ENCODE measurements around the gene CSGALNACT2.
"Not testable (repeated sequence)": the region's sequence is repeated elsewhere in the genome, so short reads cannot be mapped to it uniquely, and the experiment has no call there.

CSGALNACT2 gene

DNA sequence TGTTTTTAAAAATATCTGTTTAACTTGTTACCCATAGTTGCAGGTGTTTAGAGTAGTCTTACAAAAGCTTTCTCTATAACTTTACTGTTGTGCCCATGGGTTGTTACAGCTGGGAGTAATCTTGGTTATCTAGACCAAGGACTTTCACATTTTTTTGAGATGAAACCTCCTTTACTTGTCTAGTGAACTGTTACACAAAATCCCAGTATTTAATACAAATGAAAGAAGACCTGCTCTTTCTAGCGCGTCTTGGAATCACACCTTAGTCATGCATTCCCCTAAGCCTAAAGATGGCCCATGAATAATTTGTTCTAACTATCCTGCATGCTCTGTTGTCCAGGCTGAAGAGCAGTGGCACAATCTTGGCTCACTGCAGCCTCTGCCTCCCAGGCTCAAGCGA is 38.0 kb downstream of the CSGALNACT2 start:
- no peak for DNase-seq (ENCODE audit: low read depth in 4 of 4, low spot score in 1 of 4)

DNA sequence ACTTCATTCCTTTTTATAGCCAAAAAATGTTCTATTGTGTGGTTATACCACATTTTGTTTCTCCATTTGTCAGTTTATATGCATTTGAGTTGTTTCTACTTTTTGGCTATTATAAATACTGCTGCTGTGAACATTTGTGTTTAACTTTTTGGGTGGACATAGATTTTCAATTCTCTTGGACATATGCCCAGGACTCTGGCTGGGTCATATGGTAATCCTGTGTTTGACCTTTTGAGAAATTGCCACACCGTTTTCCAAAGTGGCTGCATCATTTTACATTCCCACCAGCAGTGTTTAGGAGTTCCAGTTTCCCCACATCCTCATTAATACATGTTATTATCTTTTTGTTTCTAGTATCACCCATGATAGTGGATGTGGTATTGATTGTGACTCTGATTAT is 39.4 kb downstream of the CSGALNACT2 start:
- DNase-seq (ENCODE audit: low read depth in 4 of 4, low spot score in 1 of 4), result no peak

DNA sequence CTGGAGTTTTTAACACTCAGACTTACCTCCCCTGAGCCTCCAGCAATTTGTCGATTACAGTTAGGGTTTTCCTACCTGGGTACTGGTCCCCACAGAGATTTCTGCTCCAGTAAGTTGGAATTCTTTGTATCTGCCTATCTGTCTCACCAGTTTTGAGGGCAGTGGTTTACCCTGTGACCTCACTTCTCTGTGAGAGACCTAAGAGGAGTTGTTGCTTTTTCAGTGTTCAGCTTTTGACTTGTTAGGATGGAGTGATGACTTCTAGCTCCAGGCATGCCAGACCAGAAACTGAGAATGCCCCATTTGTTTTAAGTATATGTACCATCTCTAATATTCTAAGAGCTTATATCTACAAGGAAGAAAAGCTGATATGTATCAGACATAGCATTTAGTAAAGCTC is 42.9 kb downstream of the CSGALNACT2 start:
- DNase-seq (ENCODE audit: low read depth in 4 of 4, low spot score in 1 of 4), result no peak

DNA sequence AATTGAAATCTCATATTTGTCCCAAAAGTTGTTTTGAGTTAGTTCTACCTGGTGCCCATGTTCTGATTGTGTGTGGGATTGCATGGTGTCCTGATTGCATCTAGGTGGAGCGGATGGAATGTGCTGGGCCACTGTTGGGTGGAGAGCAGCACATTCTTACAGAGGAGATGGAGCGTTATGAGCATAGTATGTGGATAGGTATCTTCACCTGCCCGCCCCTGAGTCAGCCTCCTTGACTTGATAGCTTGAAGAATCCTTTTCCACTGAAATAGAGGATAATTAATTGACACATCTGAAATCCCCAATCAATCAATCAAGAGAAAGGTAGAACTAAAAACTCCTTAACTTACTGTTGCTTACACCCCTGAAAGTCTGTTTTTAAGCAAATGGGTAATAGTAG is 45.5 kb downstream of the CSGALNACT2 start:
- DNase-seq (ENCODE audit: low read depth in 4 of 4, low spot score in 1 of 4), result not testable (repeated sequence)

DNA sequence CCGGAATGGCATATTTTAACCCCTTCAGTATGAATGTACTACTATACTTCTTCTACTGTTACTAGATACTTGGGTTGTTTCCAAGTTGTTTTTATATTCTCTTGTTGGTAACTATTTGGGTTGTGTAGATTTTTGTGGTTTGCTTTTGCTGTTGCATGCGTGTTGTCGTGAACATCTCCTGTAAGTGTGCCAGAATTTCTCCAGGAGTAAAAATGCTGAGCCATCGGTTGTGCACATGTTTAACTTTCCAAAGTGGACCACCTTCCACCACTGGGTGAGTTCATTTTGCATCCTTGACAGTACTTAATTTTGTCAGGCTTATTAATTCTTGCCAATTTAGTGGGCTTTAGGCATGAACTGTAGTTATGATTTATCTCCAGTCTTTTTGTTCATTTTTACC is 47.9 kb downstream of the CSGALNACT2 start:
- no peak for DNase-seq (ENCODE audit: low read depth in 4 of 4, low spot score in 1 of 4)

DNA sequence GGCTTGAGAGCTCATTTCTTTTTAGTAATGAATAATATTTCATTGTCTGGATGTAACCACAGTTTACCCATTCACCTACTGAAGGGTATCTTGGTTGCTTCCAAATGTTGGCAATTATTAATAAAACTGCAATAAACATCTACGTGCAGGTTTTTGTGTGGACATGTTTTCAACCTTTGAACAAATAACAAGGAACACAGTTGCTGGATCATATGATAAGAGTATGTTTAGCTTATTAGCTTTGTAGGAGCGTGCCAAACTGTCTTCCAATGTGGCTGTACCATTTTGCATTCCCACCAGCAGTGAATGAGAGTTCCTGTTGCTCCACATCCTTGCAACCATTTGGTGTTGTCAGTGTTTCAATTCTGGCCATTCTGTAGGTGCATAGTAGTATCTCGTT is 49.0 kb downstream of the CSGALNACT2 start:
- DNase-seq (ENCODE audit: low read depth in 4 of 4, low spot score in 1 of 4), result no peak

DNA sequence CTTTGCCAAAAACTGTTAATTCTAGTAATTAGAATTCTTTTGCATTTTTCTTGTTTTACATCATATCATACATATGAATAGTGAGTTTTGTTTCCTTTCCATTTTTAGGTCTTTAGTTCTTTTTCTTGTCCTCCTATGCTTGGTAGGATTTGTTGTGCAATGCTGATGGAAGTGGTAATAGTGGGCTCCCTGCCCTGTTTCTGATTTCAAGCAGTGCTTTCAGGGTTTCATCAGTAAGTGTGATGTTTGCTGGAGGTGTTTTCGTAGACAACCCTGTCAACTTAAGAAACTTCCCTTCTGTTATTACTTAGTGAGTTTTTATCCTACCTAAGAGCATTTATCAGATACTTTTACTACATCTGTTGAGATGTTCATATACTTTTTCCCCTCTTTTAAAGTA is 50.5 kb downstream of the CSGALNACT2 start:
- DNase-seq (ENCODE audit: low read depth in 4 of 4, low spot score in 1 of 4), result no peak

DNA sequence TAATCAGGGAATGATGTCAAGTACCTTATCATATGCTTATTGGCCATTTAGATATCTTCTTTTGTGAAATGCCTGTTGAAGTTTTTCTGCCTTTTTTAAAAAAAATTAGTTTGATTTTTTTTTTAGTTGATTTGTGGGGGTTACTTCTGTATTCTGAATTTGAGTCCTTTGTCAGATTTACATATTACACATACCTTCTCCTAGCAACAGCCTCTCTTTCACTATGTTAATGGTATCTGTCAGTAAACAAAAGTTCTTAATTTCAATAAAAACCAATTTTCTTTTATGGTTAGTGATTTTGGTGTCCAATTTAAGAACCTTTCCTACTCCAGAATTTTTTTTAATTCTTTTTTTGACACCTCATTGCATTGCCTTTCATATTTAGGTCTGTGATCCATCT is 52.0 kb downstream of the CSGALNACT2 start:
- DNase-seq (ENCODE audit: low read depth in 4 of 4, low spot score in 1 of 4), result no peak

DNA sequence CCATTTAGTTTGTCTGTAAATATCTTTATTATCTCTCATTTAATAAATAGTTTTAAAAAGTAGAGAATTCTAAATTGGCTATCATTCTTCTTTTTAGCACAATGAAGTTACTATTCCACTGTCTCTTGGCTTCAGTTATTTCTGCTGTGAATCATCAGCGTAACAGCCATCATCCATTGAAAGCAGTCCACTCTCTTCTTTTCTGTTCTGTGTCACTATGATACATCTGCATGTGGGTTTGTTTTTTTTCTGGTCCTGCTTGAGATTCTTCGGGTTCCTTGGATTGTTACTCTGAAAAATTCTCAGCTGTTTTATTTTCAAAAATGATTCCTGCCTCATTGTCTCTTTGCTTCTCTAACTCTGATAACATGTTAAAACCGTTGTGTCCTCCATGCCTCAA is 52.5 kb downstream of the CSGALNACT2 start:
- no peak for DNase-seq (ENCODE audit: low read depth in 4 of 4, low spot score in 1 of 4)

DNA sequence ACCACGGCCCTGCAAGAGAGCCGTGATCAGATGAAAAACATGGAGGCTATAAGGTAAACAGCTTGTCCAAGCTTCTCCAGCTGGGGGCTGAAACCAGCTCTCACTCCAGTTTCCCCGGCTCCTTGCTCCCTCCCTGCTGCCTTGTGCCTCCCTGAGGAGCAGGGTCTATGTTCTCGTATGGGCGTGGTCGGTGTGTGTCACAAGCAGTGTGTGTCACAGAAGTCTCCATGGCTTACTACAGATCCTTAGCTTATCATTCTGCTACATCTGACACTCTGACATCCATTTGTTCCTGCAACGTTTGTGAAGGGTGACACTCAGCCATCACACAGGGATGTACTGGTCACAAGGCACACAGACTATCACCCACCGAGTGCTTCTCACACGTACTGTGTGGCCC is 54.6 kb downstream of the CSGALNACT2 start:
- no peak for DNase-seq (ENCODE audit: low read depth in 4 of 4, low spot score in 1 of 4)

DNA sequence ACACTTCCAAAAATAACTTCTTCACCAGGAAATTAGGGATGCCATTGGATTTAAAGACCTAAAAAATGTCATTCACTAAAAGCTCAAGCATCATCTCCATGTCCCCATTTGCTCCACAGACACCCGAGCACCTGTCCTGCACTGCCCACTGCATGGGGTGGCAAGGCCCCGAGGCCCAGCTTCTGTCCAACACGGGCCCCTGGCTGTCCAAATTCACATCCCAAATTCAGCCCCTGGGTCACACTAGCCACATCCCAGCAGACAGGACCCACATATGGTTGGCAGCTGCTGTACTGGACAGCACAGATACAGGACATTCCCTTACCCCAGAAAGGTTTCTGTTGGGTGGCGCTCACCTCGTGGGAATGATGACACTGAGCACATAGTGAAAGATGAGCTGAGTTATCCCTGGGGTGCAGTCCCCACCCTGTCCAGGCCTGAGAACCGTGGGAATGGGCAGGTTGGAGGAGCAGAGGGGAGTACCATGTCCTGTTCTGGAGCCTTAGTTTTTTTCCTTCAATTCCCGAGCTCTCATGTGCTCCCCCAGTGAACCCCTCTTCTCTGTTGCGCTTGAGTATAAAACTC is 55.3 kb downstream of the CSGALNACT2 start:
- no peak for DNase-seq (ENCODE audit: low read depth in 4 of 4, low spot score in 1 of 4)

DNA sequence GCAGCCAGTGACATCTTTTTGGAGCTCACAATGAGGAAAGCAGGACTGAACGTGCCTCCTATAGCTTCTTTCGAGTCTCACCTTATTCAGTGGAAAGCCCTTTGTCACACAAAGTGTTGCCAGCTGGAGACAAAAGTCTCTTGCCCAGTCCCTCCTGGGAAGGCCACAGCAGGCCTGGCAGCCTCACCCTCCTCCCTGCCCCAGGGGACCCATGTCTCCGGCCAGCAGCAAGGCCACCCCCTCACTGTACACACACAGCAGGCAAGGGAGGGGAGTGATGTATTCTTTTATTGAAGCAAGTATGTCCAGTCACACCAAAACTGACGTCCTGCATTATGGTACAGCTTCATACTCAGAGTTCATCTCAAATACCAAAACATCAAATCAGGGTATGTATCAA is 56.0 kb downstream of the CSGALNACT2 start:
- DNase-seq (ENCODE audit: low read depth in 4 of 4, low spot score in 1 of 4), result no peak

DNA sequence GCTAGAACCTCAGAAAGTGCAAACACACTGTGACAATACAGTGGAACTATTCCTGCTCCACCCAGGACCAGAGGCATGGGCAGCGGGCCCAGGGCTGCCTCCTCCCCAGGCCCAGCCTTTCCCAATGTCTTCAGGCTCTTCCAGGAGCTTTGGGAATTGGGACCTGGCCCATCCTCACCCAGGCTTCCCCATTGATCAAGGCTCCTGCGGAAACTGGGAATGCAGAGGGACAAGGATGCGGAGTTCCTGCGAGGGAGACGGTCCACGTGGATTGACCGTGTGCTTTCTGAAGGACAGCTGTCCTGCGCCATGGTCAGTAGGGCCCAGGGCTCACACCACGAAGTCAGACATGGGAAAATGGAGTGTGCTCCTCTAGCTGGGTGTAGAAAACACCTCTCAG is 56.6 kb downstream of the CSGALNACT2 start:
- no peak for DNase-seq (ENCODE audit: low read depth in 4 of 4, low spot score in 1 of 4)

DNA sequence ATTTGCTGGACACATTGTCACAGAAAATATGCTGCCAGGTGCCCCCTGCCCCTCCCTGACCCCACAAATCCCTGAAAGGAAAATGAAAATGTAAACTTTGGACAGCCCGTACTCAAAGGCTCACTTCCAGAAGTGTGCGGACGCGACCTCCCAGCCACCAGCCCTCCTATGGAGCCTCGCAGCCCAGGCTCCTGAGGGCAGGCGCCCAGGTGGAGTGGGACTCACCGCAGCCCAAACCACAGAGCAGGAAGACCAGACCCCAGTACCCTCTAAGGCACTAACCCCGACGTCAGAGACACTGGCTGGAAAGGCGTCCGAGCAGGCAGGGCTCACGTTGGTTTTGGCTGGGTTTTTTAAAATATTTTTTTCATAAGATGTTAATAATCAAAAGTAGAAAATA is 57.3 kb downstream of the CSGALNACT2 start:
- no peak for DNase-seq (ENCODE audit: low read depth in 4 of 4, low spot score in 1 of 4)

DNA sequence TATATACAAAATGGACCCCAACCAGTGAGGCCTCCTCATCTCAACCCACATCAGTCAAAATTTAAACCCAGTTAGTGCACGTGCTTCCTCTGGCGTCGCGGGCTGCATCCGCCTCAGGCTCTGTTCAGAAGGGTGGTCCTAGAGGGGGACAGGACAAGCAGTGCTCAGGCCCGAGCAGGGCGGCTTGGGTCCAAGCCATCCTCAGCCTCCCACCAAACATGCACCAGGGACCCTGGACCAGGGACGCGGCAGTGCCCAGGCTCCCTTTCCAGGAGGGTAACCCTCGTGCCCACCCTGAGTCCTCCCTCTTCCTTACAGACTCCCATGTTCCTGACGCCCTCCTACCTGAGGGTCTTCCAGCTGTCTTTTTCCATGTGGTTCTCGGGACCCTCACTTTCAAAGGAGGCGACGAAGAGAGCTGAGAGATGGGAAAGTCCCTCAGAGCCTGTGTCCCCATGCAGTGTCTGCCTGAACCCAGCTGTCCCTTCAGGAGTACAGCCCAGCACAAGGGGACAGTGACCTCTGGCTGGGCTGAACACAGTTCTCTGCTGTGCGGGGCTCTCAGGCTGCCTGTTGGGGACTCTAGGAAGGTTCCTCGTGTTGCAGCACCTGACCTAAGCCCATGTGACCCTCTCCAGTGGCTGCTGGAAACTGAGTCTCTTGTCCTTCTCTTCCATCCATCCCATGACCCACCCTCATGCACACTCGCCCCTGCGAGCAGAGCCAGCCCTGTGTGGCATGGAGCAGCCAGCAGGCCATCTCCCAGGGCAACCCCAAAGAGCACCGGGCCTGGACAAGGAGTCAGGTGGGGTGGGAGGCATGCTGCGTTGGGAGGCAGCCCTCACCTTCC is 58.1 kb downstream of the CSGALNACT2 start:
- no peak for DNase-seq (ENCODE audit: low read depth in 4 of 4, low spot score in 1 of 4)

DNA sequence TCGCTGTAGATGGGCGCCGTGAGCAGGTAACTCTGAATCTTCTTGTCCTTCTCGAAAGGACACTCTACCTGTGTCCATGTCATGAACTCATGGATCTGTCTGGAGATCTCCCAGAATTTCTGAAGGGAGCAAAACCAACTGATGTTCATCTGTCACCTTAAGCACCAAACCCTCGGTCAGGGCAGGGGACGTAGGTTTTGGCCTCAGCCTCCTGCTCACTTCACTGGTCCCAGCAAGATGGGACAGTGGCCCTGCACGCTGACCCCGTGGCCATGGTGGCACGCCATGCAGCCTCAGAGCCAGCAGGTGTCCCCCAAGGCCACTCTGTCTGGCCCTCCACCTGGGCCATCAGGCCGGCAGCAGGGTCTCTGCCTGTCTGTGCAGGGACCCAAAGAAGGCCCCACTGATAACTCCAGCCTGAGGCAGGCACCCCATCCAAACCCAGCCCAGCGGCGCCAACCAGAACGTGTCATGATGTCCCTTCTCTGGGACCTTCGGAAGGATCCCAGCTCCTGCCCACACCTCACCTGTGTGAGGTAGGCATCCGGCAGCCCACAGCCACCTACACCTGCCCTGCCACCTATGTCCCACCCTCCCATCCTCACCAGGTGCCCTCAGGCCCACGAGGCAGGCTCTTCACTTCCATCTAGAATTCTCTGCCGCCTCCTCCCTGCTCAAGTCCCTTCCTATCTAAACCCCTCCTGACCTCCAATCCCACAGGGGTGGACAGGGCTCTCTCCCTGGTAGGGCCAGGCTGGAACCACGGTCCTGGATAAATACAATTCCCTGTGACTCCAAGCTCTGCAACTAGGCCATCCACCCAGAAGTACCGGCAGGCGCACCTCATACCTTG is 59.0 kb downstream of the CSGALNACT2 start:
- no peak for DNase-seq (ENCODE audit: low read depth in 4 of 4, low spot score in 1 of 4)

DNA sequence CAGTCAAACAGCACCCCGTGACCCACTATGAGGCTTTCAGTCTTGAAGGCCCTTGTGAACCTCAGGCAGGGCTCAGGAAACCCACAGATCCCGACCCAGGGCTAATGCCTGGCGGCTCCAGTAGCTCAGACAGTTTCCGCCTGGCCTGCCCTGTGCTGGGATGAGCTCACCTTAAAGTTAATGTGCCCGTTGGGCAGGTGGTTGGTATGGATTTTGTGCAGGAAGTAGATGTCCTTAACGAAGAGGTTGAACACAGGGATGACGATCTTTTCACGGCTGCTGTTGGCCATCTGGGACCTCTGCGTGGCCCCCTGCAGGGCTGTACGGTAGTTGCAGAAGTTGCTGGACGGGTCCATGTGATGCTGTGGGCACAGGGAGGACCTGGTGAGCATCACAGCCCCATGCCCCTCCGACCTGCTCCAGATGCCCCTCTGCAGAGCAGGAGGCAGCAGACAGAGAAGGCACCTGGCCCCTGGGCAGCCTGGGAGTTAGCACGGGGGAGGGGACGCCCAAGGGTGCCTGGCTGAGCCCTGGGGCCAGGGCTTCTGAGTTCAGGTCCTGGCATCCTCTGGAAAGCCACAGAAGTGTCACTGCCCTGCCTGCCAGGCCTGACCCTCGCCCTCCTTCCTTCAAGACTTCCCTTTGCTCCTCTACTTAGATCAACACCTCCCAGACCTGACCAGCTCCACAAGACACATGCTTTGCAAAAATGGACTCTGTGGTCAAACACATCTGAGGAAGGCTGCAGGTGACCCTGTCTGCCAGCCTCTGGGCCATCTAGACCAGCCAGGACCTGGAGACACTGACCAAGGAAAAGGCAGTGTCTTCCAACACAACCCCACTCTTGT is 59.8 kb downstream of the CSGALNACT2 start:
- no peak for DNase-seq (ENCODE audit: low read depth in 4 of 4, low spot score in 1 of 4)

DNA sequence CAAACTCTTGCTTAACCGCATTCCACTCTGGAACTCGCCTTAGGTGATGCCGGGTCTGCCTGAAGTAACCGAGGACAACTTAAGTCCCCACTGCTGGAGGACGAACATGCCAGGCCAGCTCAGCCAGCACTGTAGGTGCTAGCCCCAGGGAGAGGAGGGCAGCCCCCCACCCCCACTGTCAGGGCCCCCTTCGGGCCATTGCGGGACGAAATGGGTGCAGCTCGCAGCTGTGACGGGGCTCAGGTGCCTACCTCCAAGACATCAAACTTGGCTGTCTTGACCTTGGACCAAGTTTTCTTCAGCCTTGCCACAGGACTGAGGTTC is 60.4 kb downstream of the CSGALNACT2 start:
- no peak for DNase-seq (ENCODE audit: low read depth in 4 of 4, low spot score in 1 of 4)

DNA sequence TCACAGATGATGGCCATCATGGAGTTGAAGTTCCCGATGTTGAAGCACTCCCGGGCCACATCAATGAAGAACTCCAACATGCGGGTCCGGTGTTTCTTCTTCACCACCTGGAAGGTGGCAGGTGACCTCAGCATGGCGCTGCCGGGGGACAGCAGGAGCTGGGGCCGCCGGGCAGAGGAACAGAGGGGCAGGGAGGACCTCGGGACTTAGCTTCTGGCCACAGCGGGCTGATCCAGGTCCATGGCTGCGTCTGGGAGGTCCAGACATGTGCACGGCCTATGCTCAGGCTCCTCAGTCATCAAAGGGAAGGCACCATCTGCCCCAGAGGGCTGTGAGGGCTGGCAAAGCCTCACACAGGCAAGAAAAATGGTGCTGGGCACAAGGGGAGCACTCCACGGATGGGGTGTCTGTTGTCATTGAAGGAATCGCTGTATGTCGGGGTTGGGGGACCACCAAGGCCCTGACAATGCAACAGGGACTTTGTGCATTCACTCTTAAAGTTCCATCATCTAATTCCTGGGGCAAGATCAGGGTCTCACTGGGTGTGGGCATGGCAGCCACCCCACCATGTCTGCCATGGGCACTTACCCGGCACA is 60.9 kb downstream of the CSGALNACT2 start:
- no peak for DNase-seq (ENCODE audit: low read depth in 4 of 4, low spot score in 1 of 4)

DNA sequence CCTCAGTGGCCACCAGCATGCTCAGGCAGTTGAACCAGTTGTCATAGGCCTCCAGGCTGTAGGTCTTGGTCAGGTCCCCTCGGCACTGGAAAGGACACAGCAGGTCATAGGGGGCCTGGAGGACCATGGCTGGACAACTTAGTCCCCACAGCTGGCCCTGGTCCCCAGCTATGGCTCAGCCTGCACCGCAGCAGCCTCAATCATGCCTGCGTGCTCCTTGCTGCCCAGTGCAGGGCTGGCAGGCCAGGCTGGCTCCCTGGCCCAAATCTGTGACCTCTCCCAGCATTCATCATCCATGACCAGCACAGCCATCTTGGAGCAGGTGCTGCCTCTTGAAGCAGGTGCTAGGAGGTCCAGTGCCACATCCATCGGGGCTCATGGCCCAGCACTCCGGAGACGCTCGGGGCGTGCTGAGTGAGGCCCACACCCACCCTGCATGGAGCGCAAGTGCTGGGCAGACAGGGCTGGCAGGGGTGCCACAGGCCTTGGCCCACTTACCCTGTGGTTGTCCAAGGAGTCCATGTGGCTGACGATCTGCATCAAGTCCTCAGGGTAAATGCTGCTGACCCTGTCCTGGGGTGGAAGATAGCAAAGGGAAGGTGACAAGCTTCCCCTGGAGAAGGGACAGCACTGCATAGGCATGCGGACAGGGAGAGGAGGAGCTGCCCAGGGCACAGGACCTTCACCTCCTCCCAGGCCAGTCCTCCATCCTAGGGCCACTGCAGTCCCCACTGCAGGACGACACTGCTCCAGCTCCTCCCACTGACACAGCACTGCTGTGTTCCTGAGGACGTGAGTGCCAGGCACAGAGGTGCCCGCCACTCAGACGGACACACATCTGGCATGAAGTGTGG is 61.7 kb downstream of the CSGALNACT2 start:
- DNase-seq (ENCODE audit: low read depth in 4 of 4, low spot score in 1 of 4), result no peak
